Suprapubic skin (tissue), 4 donors: ENCODE results near the gene ZNHIT1.

ENCODE experiments used
- CTCF ChIP-seq, 2 donors: fragments of 200-600 bp in 1 of 2; fragments of 450-650 bp in 1 of 2; sonication (generic) in 1 of 2; IDR thresholded peaks; one replicate each; pipeline ENCODE4 v1.5.1; 2016 to 2019; ENCODE audit warnings: antibody characterized with exemption in 2 of 2, mild to moderate bottlenecking in 1 of 2, moderate library complexity in 1 of 2
- EP300 ChIP-seq: sonication (generic); formaldehyde crosslinking; IDR thresholded peaks from one replicate; pipeline ENCODE4 v1.6.1; 2017; ENCODE audit warnings: antibody characterized with exemption
- POLR2AphosphoS5 ChIP-seq, 3 donors: sonication (generic); formaldehyde crosslinking; IDR thresholded peaks; one replicate each; pipeline ENCODE4 v1.6.1; 2017; ENCODE audit warnings: antibody characterized with exemption in 3 of 3

- no peak for TF ChIP-seq CTCF (IDR thresholded peaks at IDR 0.05)
- no peak for TF ChIP-seq EP300
- TF ChIP-seq POLR2AphosphoS5 (IDR thresholded peaks at IDR 0.05) = no peak
These were observed at the start of gene ZNHIT1, which contains the start of gene PLOD3 for GRCh38 chr7:101217388-101218235.
